Sciatic nerve (tissue), 2 donors: Measurements from ENCODE around the gene WNK2. TPM values are rescaled to one million over a fixed set of nuclear protein-coding genes. Genes with fewer than 3 reads are reported as not detected.
A peak's percentile ranks its signal among the peaks of the same experiment; 100 is the strongest.

Experiments used
- ATAC-seq: fragments of 200-7000 bp; cut with Tn5 transposase; one replicate; pipeline ENCODE4 v1.9.1; 2020; ENCODE audit warnings: mild to moderate bottlenecking, moderate library complexity
- DNase-seq: peaks from one replicate; pipeline ENCODE4 v3.0.0-alpha.2; 2020; ENCODE audit warnings: low spot score
- intact Hi-C: fragments of 100-400 bp; cut with DNase I; formaldehyde crosslinking; loops from one replicate; pipeline ENCODE4 v1.14.2; 2022
- total RNA-seq: library from RNA; stranded (reverse); fragmentation: NEBNext Ultra II Directional; extraction: Animal tissue kit (Norgen Biotek cat#: 25700); gene quantifications from one replicate; pipeline ENCODE4 v1.2.1, GENCODE V29; 2021
- donor health status: DM: no; HTN: no; CAD: no.
- donor health status: DM: no; HTN: no; CAD: no.

Gene WNK2
- total RNA-seq, 1 donor from 2014 or later, result 6.6 TPM

DNA sequence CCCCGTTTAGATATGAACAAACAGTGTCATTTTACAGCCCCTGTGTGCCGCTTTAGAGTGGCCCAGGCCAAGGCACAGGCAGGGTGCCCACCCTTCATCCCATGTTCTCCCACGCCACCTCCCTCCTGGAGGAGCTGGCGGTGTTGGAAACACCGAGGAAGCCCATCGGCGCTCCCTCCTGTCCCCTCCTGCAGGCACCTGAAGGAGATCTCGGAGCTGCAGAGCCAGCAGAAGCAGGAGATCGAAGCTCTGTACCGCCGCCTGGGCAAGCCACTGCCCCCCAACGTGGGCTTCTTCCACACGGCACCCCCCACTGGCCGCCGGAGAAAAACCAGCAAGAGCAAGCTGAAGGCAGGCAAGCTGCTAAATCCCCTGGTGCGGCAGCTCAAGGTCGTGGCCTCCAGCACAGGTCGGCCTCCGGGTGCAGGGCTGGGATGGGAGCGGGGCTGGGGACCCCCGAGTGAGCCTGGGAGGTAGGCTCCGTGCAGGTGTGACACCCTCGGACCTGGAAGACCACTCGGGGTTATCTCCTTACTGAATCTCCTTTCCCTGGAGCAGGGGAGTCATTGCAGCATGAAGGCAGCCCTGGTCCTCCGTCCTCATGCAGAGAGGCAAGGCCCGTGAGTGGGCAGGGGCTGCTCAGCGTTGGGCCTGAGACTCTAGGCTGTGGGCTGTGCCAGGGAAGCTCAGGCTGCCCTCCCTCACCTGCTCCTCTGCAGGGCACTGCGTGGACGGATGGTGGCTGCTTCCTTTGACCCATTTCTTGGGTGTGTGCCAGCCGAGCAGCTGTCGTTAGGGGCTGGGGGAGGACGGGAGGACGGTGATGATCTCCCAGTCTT, 113.9 kb downstream of the WNK2 start:
- DNase-seq (peak; percentile 58), ATAC-seq (no peak)
- intact Hi-C loops, result no loop called here

DNA sequence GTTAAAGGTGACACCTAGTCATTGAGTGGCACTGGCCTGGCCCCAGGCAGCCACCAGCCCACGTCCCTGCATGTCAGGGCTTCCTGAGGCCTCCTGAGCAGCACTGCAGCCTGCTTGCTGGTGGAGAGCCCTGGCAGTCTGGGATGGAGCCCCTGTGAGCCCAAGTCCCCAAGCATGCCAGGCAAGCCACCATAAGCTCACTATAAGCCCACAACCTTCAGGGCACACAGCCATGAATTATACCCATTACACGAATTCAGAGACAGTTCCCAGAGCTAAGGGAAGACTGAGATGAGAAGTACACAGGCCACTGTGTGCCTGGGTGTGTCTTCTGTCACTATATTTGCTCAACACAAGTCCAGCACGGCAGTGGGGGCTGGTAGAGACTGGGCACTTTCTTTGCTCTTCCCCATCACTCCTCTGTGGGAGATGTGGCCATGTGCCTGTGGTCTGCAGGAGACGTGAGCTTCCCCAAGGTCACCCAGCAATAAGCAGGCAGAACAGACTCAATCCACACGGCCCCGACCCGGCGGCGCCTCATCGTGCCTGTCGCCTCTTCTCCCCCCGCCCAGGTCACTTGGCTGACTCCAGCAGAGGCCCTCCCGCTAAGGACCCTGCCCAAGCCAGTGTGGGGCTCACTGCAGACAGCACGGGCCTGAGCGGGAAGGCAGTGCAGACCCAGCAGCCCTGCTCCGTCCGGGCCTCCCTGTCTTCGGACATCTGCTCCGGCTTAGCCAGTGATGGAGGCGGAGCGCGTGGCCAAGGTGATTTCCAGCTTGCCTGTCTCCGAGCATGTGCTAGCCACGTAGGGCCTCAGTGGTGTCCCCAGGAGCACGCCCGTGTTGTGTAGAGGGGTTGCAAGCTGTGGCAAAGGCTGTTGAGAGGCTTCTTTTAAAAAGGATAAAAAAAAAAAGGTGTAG, 114.8 kb downstream of the WNK2 start:
- ATAC-seq (no peak), DNase-seq (peak; percentile 55)
- intact Hi-C loops, result no loop called here

DNA sequence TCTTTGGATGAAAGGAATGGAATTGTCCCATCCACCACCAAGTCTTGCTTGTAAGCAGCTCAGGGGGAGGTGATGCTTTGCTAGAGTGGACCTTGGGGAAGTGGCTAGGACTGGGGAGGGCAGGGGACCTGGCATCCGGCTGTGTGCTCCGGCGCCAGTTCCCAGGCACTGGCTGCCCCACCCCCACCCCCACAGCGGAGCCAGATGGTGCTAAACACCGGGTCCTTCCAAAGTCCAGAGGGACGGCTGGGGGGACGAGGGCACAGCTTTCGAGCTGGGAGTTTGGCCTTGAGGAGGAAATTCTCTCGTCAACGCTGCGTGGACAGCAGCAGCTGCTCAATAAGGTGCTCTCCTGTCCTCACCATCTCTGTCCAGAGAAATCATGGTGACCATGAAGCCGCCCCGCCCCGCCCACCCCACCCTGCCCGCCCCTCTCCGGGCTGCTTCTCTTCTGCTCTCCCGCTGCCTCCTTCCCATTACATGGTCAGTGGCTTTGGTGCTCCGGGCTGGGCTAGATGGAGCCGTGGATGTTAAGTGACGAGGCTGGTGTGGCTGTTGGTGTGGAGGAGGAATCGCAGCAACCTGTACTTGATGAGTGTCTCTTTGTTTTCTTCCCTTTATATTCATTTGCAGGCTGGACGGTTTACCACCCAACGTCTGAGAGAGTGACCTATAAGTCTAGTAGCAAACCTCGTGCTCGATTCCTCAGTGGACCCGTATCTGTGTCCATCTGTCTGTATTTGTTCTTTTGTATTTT, 115.7 kb downstream of the WNK2 start:
- intact Hi-C loops, result loop anchor here (5.0 to 10.0 kb wide), 2 partner anchors 137 to 185 kb away; no protein-coding TSS in a partner anchor
- DNase-seq (no peak), ATAC-seq (no peak)

DNA sequence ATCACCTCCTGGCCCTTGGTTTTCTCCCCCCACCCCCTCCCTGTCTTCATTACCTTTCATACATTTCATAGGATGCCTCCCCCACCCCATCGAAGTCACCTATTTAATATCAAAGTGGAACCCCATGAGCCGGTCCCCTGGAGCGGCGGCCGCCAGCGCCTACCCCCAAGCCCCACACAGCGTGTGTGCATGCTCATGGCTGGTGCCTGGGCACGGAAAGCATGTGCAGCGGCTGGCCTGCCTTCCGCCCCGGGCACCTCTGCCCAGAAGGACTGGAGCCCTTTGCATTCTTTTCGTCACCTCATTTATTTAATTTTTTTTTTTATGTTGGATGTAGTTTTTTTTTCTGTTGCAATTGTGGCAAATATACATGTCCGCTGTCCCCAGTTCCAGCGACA, 116.2 kb downstream of the WNK2 start:
- DNase-seq, result peak; percentile 39
- no peak for ATAC-seq
- intact Hi-C loops, result loop anchor here (5.0 to 10.0 kb wide), 2 partner anchors 138 to 185 kb away; no protein-coding TSS in a partner anchor

DNA sequence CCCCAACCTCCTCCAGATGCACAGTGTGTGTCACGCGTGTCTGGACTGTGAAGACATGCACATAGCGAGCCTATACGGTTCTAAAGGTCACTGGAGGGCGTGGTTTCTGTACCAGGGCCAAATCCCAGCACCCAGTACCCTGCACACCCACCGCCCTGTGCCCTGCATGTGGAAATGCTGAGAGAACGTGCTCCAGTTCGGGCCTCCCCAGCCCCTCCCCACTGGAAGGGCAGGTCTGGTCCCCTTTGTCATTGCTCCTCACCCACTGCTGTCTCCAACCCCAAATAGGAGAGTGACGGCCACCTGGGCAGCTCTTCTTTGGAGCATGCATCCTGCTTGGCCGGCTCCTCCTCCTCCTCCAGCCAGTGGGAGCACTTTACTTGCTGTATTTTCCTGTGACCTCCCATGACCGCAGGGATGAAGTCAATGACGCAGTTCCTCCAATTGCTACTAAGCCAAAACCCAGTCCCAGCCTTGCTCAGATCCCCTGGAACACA, 116.7 kb downstream of the WNK2 start:
- ATAC-seq (no peak), DNase-seq (peak; percentile 54)
- intact Hi-C loops, result loop anchor here (5.0 to 10.0 kb wide), 2 partner anchors 138 to 186 kb away; no protein-coding TSS in a partner anchor

DNA sequence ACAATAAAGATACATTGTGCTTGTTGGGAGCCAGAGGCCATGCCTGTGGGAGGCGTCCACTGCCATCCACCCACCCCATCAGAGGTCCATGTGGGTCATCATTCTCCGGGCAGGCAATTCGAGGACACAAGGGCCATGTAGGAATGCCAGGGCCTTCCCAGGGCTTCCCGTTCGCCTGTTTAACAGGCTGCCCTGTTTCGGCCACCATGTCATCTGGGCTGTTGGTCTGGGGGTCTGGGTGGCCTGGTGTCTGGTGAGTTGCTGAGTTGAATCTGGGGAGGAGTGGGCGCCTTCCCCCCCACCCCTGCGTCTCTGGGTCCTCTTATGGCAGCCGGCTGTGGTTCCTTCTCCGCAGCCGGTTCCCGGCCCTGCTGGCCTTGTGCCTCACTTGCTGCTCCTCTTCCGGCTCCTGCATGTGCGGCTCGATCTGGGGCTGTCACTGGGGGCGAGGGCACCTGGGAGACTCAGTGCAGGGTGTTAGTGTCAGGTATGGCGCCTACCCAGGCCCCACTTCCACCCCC, 117.4 kb downstream of the WNK2 start:
- intact Hi-C loops, result loop anchor here (5.0 to 10.0 kb wide), 2 partner anchors 139 to 187 kb away; no protein-coding TSS in a partner anchor
- DNase-seq (peak; percentile 51), ATAC-seq (no peak)

DNA sequence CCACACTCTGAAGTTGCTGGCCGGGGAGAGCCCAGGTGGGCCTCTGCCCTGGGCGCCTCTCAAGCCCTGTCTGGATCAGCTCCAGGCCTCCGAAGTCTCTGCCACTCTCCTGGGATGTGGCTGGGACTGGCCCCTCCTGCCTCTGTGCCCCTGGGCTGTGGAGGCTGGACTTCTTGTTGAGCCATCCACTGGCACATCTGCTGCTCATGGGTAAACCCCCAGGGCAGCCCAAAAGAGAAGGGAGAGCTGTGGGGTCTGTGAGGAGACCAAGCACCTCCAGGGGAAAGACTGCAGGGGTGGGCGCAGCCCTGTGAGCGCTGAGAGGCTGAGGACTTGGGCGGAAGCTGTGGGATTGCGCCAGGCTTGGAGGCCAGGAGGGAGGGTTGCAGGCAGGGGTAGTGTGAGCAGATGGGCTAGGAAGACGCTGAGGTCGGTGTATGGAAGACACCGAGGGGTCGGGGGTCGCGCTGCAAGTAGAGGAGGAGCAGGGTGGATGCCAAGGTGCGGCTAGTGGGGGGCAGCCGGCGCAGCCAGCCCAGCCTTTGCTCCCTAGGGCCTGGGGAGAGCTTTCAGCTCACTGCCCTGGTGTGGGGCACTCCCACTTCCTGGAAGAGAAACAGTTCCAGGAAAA, 118.1 kb downstream of the WNK2 start:
- DNase-seq (peak; percentile 55), ATAC-seq (no peak)
- intact Hi-C loops, result loop anchor here (5.0 to 10.0 kb wide), 2 partner anchors 140 to 187 kb away; no protein-coding TSS in a partner anchor

DNA sequence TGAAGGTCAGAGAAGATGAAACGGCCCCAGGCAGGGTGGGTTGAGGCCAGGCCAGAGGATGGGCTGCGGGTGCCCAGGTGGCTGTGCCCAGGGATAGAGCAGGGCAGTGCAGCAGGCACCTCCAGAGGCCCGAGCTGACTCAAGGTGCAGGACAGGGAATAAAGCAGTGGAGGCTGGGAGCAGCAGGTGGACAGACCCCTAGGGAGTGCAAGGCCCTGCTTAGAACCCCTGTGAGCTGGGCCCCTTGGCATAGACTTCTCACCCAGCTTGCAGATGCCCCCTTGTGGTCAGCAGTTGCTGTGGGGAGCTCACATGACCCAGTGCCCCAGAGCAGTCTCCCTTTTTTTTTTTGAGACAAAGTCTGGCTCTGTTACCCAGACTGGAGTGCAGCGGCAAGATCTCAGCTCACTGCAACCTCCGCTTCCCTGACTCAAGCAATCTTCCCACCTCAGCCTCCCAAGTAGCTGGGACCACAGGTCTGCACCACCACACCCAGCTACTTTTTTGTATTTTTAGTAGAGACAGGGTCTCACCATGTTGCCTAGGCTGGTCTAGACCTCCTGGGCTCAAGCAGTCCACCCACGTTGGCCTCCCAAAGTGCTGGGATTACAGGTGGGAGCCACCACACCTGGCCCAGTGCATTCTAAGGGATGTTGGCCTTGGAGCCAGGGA, 118.8 kb downstream of the WNK2 start:
- DNase-seq (peak; percentile 64), ATAC-seq (peak; percentile 48)
- intact Hi-C loops, result loop anchor here (5.0 to 10.0 kb wide), 2 partner anchors 140 to 188 kb away; no protein-coding TSS in a partner anchor

DNA sequence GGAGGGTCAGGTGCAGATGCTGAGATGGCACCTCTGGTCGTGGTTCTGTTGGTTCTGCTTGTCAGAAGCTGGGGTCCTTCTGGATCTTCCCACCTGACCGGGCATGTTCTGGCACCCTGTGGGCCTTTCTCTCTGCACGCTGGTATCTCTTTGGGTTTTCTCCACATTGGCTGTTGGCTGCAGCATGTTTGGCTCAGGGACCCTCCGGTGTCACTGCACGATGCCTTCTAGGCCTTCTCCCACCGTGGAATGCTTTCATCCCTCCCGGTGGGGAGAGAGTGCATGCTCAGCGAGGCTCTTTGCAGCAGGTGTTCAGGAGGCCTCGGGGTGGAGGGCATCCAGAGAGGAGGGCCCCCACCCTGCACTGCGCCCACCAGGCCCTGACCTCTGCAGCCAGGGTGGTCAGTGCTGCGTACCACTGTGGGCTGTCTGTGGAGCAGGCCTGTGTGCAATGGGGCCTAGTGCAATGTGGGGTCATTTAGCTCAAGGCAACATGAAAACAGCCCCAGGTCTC, 119.4 kb downstream of the WNK2 start:
- ATAC-seq (no peak), DNase-seq (peak; percentile 44)
- intact Hi-C loops, result loop anchor here (5.0 to 10.0 kb wide), 2 partner anchors 141 to 189 kb away; no protein-coding TSS in a partner anchor

DNA sequence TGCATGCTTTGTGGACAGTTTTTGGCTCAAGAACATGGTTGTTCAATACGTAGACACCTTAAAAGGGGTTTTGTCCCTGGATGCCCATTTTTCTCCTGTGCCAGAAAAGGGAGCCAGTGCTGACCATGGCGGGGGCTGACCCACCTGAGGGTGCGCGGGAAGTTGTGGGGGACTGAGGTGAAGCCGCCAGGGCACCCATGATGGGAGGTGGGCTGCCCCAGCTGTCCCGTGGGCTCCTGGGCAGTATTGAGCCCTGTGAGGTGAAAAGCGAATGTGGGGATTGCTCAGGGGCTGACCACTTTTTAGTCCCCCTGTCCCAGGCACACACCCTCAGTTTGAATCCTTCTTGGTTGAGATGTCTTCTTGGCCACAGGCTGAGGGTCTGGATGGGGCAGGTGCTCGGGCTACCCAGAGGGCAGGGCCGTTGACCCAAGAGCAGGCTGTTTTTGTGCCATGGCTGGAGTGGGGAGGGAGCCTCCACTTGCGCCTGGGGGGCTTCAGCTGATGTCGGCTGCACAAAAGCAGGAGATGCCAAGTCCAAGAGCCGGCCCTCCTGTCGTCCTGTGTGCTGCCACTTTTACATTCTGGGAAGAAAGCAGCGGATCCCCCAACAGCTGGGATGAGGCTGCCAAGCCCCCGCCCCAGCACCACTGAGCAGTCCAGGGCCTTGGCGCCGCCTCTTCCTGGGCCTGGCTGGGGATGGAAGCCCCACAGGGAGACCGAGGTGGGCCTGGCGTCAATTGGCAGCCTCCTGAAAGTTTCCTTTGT, 120.1 kb downstream of the WNK2 start:
- ATAC-seq (no peak), DNase-seq (peak; percentile 53)
- intact Hi-C loops, result loop anchor here (5.0 to 10.0 kb wide), 2 partner anchors 142 to 189 kb away; no protein-coding TSS in a partner anchor

DNA sequence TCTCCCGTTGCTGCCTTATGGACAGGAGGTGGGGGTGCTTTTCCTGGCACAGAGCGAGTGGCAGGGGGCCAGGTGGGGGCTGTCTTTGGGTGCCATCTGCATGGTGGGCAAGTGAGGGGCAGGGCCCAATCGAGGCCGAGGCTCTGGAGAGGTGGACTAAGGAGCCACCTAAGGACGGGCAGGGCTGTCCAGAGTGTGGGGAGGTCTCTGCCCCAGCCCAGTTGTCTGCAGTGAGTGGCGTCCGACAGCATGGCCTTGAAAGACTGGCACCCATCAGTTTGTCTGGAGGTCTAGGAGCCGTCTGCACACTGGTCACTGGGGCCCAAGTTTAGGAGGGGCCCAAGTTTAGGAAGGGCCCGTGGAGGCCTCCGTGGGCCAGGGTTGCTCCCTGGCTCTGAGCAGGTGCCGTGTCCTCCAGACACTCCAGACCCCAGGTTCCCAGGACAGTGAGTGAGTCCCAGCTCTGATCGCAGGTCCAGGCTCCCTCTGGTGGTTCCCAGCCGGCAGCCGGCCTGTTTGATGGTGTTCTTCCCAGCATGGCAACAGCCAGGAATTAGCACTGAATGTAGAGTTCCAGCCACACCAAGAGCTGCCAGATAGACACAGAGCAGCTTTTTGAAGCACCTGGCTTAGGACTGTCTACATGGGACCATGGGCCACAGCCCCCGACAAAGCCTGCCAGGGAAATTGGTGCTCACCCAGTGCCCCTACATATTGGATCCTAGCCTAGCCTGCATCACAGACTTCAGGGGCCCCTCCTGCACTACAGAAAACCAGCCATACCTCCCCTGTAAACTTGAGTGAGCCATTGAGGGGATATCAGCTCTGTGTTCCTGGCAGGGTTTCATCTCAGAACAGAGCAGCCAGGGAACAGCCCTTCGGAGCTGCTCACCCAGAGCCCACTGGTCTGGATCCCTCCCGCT, 120.9 kb downstream of the WNK2 start:
- ATAC-seq (peak; percentile 77), DNase-seq (peak; percentile 81)
- intact Hi-C loops, result loop anchor here (5.0 to 10.0 kb wide), 2 partner anchors 143 to 190 kb away; no protein-coding TSS in a partner anchor

DNA sequence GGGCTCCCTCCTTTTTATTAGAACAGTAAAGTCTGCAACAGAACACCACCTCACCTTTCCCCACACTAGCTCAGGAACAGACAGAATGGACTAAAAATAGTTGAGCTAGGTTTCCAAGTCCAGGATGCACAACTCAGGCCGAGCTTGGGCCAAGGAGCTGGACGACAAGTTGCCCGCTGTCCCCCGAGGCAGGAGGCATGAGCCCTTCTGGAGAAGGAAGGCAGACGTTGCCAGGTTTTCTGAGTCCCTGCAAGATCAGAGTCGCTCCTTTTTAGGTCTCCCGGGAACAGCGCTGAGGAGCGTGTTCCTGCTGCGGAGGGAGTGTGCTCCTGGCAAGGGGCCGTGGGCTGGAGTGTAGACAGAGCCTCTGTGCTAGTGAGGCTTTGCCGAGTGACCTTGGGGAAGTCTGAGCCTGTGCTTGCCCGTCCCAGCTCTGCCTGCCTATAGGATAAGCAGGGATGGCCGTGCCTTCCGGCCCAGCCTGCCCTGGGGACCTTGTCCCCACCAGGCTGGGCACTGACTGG, 121.6 kb downstream of the WNK2 start:
- intact Hi-C loops, result loop anchor here (10.0 kb wide), 1 partner anchor 191 kb away; no protein-coding TSS in a partner anchor
- ATAC-seq (peak; percentile 13), DNase-seq (peak; percentile 48)

DNA sequence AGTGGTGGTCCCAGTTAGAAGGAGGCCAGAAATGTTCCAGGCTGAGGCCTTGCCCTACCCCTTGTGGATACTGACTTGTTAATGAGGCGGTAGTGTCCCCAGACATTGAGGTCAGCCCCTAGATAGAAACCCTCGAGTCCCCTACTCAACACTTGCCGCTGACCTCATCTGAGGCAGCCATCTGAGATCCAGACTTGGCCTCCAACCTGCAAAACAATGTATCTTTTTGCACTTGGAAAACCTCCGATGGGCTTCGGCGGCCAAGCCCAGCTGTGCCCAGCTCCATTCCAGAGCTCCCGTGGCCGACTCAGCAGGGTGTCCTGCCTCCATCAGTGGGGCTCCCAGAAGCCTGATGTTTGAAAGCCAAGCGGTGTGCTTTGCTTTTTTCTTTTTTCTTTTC, 122.1 kb downstream of the WNK2 start:
- intact Hi-C loops, result loop anchor here (10.0 kb wide), 1 partner anchor 191 kb away; no protein-coding TSS in a partner anchor
- ATAC-seq (no peak), DNase-seq (no peak)

DNA sequence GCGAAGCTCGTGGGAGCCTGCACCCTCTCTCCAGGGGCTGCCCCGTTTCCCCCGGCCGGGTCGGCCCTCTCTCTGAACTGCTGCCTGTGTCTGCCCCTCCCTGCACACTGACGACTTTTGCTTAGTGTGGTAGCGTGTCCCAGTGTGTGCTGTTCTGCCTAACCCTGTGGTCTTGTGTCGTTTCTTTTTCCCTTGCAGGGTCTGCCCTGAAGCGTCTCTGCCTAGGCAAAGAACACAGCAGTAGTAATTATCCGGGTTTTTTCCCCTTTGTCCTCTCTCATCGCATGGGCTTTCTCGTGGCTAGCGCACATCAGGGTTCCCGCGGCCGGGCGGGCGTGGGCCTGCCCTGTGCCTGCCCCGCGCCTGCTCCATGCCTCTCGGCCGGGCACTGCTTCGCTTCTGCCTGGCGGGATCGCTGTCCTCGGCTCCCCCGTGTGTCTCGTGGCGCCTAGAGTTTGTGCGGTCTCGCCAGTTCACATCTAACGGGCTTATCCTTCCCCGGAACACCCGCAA, 122.7 kb downstream of the WNK2 start:
- intact Hi-C loops, result loop anchor here (10.0 kb wide), 1 partner anchor 192 kb away; no protein-coding TSS in a partner anchor
- peak; percentile 45 for DNase-seq
- ATAC-seq, result no peak
